Subcutaneous abdominal adipose tissue (tissue), 5 donors: ENCODE data around the gene TRIM13.
"Not testable (repeated sequence)": the region's sequence is repeated elsewhere in the genome, so short reads cannot be mapped to it uniquely, and the experiment has no call there.

Source experiments
- H3K27ac ChIP-seq: one replicate; pipeline ENCODE4 v1.7.0; 2013; ENCODE audit warnings: low read depth, mild to moderate bottlenecking, inconsistent platforms, low read length, moderate library complexity
- H3K27me3 ChIP-seq, 5 donors: one replicate each; pipeline ENCODE4 v1.7.0; 2013; ENCODE audit warnings: low read length in 5 of 5, inconsistent platforms in 1 of 5; ENCODE audit not compliant: control insufficient read depth in 5 of 5, insufficient read depth in 4 of 5
- H3K36me3 ChIP-seq, 5 donors: one replicate each; pipeline ENCODE4 v1.7.0; 2013; ENCODE audit warnings: low read length in 5 of 5; ENCODE audit not compliant: control insufficient read depth in 5 of 5, insufficient read depth in 5 of 5
- H3K4me1 ChIP-seq, 5 donors: one replicate each; pipeline ENCODE4 v1.7.0; 2013; ENCODE audit warnings: low read length in 5 of 5, mild to moderate bottlenecking in 3 of 5, moderate library complexity in 1 of 5; ENCODE audit not compliant: control insufficient read depth in 5 of 5, insufficient read depth in 5 of 5
- H3K4me3 ChIP-seq, 5 donors: one replicate each; pipeline ENCODE4 v1.7.0; 2013; ENCODE audit warnings: low read length in 5 of 5, low read depth in 1 of 5
- H3K9ac ChIP-seq, 5 donors: one replicate each; pipeline ENCODE4 v1.7.0; 2013; ENCODE audit warnings: low read length in 5 of 5, mild to moderate bottlenecking in 4 of 5, moderate library complexity in 3 of 5
- H3K9me3 ChIP-seq, 5 donors: one replicate each; pipeline ENCODE4 v1.7.0; 2013; ENCODE audit warnings: low read length in 5 of 5; ENCODE audit not compliant: control insufficient read depth in 5 of 5
- donor health status: healthy.
- donor health status: healthy.
- donor health status: healthy.
- donor health status: healthy.
- donor health status: healthy.

The TRIM13 gene

DNA sequence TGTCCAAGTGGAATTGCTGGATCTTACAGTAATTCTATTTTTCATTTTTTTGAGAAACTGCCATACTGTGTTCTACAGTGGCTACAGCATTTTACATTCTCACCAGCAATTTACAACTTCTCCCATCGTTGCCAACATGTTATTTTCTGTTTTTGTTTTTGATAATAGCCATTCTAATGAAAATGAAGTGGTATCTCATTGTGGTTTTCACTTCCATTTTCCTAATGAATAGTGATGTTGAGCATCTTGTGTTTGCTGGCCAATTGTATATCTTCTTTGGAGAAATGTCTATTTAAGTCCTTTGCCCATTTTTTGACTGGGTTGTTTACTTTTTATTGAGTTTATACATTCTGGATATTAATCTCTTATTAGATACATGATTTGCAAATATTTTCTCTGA is 57.0 kb downstream of the TRIM13 start:
- H3K27ac ChIP-seq: no peak overlapping the region
- H3K9ac ChIP-seq: no peak overlapping the region
- H3K4me1 ChIP-seq: no peaks in the 10 kb centered on the region
- H3K36me3 ChIP-seq: peaks cover 0 to 12% (median 0%) of the 10 kb centered on the region in 5 donors
- H3K27me3 ChIP-seq: no peaks in the 10 kb centered on the region
- H3K9me3 ChIP-seq: peaks cover 0 to 2% (median 0%) of the 10 kb centered on the region in 5 donors
- H3K4me3 ChIP-seq: no peak overlapping the region

DNA sequence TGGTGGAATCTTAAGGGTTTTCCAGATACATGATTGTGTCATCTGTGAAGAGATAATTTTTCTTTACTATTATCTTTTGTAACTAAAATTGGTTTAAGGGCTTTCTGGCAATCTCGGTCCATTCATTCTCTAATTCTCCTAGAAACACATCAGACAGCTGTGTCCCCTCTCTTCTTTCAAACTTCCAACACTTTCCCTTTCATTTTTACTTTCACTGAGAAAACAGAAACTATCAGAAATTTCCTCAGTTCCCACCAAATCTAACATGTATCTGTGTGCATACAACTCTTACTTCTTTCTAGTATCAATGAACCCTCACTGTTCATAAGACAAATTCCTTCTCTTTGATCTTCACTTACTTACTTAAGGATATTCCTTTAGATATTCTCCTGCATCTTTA is 58.6 kb downstream of the TRIM13 start:
- no peak overlapping the region for H3K4me3 ChIP-seq
- peaks cover 0 to 14% (median 3%) of the 10 kb centered on the region in 5 donors for H3K36me3 ChIP-seq
- H3K27ac ChIP-seq: no peak overlapping the region
- H3K9me3 ChIP-seq: peaks cover 0 to 2% (median 0%) of the 10 kb centered on the region in 5 donors
- H3K9ac ChIP-seq: no peak overlapping the region
- no peaks in the 10 kb centered on the region for H3K4me1 ChIP-seq
- no peaks in the 10 kb centered on the region for H3K27me3 ChIP-seq

DNA sequence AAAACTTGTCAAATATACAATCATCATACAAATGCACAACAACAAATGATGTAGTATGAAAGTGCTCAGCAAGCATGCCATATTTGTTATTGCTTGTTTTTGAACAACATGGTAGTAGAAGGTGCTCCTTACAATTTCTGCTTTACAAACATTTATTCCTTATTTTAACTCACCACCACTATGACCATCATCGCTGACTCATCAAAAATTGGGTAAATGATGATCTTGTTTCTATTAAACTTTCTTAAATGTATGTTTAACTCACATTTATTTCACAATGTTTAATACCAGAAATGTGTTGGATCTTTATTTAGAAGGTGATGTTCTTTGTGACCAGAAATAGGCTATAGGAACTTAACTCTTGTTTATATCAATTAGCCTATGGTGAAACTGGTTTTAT is 63.9 kb downstream of the TRIM13 start:
- Histone ChIP-seq H3K27me3 (no peaks in the 10 kb centered on the region), H3K36me3 (peaks cover 0 to 6% (median 6%) of the 10 kb centered on the region in 5 donors), H3K4me1 (no peaks in the 10 kb centered on the region), H3K9ac (no peak overlapping the region), H3K27ac (no peak overlapping the region), H3K4me3 (no peak overlapping the region), H3K9me3 (no peaks in the 10 kb centered on the region)

DNA sequence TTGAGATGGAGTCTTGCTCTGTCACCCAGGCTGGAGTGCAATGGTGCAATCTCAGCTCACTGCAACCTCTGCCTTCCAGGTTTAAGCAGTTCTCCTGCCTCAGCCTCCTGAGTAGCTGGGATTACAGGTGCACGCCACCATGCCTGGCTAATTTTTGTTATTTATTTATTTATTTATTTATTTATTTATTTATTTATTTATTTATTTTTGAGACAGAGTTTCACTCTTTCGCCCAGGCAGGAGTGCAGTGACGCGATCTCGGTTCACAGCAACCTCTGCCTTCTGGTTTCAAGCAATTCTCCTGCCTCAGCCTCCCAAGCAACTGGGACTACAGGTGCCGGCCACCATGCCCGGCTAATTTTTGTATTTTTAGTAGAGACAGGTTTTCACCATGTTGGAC is 65.5 kb downstream of the TRIM13 start:
- H3K9me3 ChIP-seq, H3K4me3 ChIP-seq, H3K4me1 ChIP-seq, H3K27ac ChIP-seq, H3K27me3 ChIP-seq, H3K9ac ChIP-seq: not testable (repeated sequence)
- peaks cover 4 to 20% (median 10%) of the 10 kb centered on the region in 5 donors for H3K36me3 ChIP-seq

DNA sequence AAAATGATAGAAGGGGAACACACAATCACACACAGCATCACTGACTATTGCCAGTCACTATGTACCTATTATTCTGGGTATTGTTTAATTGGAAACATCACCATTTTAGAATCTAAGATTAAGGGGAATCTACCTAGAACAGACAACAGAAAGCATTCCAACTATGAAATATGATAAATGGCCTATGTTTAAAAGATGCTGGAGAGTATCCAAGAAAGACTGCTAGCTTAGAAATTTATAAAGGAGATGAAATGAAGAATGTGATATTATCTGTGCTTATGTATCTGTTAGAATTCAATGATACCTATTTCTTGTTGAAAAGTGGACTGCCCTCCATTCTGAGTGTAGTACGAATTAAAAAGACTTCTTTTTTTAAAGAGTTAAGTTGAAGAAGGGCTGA is 68.9 kb downstream of the TRIM13 start:
- no peak overlapping the region for H3K27ac ChIP-seq
- no peak overlapping the region for H3K9ac ChIP-seq
- peaks cover 4 to 20% (median 6%) of the 10 kb centered on the region in 5 donors for H3K36me3 ChIP-seq
- H3K9me3 ChIP-seq: no peaks in the 10 kb centered on the region
- no peak overlapping the region for H3K4me3 ChIP-seq
- H3K4me1 ChIP-seq: peaks cover 0 to 15% (median 0%) of the 10 kb centered on the region in 5 donors
- no peaks in the 10 kb centered on the region for H3K27me3 ChIP-seq
